Measurements from ENCODE around the gene PCLO.
"Not testable (repeated sequence)": the region's sequence is repeated elsewhere in the genome, so short reads cannot be mapped to it uniquely, and the experiment has no call there.

Gene PCLO

GRCh38 chr7:83130623-83131545, 31.8 kb downstream of the PCLO start:
- peak; percentile 85 for DNase-seq

DNA sequence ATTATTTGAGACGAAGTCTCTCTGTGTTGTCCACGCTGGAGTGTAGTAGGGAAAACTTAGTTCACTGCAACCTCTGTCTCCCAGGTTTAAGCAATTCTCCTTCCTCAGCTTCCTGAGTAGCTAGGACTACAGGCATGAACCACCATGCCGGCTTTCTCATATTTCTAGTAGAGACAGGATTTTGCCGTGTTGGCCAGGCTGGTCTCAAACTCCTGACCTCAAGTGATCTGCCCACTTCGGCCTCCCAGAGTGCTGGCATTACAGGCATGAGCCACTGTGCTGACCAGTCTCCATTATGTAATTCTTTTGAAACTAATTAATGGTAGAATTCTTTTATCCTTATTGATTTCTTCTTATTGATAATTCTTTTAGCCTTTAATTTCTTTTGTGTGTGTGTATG, 32.5 kb downstream of the PCLO start:
- DNase-seq = no peak

DNA sequence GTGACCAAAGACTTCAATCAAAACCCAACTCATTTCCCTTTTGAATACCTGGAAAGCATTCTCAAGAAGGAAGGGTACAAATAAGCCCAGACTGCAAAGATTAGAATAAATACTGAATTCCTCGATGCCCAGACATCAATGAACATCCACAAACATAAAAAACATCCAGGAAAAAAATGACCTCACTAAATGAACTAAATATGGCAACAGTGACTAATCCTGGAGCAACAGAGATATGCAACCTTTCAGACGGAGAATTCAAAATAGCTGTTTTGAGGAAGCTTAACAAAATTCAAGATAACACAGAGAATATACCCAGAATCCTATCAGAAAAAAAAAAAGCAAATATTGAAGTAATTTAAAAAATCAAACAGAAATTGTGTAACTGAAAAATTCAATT, 43.2 kb downstream of the PCLO start:
- no peak for DNase-seq

GRCh38 chr7:83119026-83119382, 43.7 kb downstream of the PCLO start:
- no peak for DNase-seq

DNA sequence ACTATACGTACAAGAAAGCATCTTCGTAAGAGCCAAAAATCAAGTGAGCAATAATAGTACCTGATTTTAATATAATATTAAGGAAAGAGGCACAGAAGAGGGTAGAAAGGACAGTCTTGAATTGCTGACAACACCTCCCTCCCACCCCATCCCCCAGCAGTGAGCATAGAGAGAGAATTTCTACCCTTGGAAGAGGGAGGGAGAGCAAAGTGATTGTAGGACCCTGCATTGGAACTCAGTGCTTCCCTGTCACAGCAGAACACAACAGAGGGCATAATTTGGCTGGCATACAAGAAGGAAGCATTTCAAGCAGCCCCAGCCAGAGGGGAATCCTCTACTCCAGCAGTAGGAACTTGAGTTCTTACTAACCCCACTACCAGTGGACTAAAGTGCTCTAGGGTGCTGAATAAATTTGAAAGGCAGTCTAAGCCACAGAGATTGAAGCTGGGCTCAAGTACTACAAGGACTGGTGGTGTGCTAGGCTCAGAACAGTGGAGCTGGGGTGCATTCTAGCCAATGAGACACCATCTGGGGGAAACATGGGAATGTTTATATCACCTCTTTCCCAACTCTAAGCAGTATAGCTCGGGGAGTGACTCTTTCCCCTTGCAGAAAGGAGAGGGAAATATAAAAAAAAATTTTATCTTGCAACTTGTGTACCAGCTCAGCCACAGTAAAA, 44.2 kb downstream of the PCLO start:
- no peak for DNase-seq

DNA sequence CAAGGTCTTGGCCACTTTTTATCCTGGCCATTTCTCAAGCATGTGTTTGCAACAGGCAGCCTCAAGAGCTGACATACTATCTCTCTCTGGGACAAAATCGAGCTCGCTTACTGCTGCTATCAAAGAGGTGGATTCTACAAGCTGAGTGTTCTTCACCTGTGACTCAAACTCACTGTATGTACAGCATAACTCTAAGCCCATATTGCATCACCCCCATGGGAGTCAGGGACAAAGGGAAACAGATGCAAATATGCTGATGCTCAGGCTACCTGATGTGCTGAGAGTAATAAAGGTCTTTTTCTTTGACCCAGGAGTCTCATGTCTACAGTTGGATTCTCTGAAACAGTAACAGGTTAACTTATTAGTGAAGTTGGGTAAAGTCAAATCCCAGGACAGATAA, 45.2 kb downstream of the PCLO start:
- DNase-seq = no peak

DNA sequence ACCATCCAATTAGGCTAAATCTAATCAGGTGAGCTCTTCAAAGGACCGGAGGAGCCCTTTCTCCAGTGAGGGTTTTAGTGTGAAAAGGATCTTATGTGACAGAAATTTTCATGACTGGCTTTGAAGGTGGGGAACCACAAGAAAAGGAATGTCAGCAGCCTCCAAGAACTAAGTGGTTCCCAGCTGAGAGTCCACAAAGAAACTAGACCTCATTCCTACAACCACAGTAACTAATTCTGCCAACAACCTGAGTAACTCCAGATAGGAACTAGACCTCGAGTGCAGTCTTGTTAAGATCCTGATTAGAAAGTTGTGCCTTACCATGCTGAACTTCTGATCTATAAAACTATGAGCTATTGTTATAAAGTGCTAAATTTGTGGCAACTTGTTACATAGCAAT, 51.3 kb downstream of the PCLO start:
- no peak for DNase-seq

- no peak for DNase-seq
Measured at GRCh38 chr7:83109352-83109751, 53.3 kb downstream of the PCLO start.

GRCh38 chr7:83105948-83106347, 56.7 kb downstream of the PCLO start:
- no peak for DNase-seq

DNA sequence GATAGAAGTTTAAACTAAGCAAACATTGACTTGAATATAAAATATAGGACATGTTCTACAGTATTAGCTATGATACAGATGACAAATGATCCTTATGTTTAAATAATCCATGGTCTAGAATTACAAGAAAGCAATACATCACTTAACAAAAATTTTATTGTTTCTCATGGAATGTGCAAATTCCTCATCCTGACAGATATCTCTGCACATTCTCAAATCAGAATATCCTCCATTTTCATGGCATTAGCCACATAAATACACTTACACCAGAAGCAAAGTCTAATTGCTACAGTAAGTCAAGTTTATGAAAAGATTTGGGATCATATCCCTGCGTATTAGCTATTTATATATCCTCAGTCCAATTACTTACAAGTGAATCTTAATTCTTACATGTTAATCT, 57.6 kb downstream of the PCLO start:
- no peak for DNase-seq

- DNase-seq = no peak
Measured at GRCh38 chr7:83101530-83101929, 61.2 kb downstream of the PCLO start.

DNA sequence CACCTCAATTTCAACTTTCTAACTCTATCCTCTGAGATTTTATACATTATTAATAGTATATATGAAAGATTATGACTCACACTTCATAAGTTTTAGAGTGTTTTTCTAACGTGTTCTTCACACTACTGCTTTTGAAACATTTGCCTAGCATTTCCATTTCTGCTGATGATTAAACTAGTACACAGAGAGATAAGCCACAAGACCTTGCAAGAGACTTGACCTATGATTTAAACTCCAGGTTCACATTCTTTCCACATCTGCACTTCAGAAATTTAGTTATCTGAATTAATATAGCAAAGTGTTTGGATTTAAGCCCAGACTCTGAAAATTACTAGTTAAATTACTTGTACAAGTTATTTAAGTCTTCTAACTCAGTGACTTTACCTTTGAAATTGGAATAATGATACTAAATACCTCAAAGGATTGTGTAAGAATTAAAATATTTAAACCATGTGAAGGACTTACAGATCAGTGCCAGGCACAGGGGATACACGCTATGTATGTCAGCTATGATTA, 66.6 kb downstream of the PCLO start:
- DNase-seq = no peak

DNA sequence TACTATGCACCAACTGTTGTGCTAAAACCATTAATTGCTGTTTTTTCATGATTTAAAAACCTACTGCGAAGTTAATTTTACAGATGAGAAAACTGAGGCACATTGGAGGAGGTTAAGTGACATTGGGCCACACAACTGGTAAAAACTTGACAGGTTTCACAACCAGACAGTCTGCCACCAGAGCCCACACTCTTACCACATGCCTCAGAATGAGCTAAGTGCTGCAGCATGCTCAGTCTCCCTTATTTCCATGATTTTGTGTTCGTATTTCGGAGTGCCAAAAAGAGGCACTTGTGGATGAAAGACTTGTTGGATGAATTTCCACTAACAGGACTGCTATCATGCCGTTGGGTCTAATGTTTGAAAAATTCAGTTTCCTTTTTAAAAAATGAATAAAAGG, 77.4 kb downstream of the PCLO start:
- DNase-seq = no peak

- DNase-seq = not testable (repeated sequence)
Measured at GRCh38 chr7:83079879-83080278, 82.8 kb downstream of the PCLO start.

DNA sequence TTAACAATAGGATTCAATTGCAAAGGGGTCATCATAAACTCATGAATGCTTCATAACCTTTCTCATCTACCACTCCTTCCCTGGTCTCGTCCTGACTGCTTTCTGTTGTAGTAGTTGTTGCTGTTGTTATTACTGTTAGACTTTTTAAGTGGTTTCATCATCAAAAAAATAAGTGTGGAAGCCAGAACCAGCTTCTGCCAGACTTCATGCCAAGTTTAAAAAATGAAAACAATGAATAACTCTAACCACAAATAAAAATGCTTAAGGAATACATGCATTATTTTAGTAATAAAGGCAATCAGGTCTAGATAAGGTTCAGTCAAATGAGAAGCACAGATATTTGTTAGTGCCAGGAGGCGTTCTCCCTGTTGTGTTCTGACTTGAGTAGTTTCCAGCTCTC, 85.4 kb downstream of the PCLO start:
- DNase-seq = no peak

- no peak for DNase-seq
Measured at GRCh38 chr7:83072576-83073517, 89.8 kb downstream of the PCLO start.

DNA sequence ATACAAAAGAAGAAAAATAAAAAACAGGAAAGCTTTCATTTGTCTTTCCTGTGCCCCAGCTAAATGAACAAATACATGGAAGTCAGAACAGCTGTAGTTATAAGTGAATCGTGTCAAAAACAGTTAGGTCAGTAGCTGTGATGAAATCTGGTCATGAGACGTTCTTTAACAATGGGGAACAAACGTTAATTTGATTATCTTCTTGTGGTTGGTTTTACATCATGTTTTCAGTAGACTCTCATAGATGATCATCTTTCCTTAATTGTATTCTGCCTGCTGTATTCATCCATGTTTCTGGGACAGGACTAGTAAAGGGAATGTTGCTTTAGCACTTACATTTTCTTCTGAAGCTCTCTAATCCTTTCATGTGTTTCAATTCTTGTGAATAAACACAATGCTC, 97.0 kb downstream of the PCLO start:
- DNase-seq = no peak

GRCh38 chr7:83060218-83060617, 102.5 kb downstream of the PCLO start:
- DNase-seq = peak; percentile 70

- DNase-seq = no peak
Measured at GRCh38 chr7:83058667-83059066, 104.0 kb downstream of the PCLO start.

GRCh38 chr7:83055197-83055596, 107.5 kb downstream of the PCLO start:
- DNase-seq = no peak

GRCh38 chr7:83054472-83054871, 108.2 kb downstream of the PCLO start:
- DNase-seq = no peak

GRCh38 chr7:83053965-83054364, 108.7 kb downstream of the PCLO start:
- no peak for DNase-seq

- no peak for DNase-seq
Measured at GRCh38 chr7:83040484-83040883, 122.2 kb downstream of the PCLO start.

All from NCI-H510A treated with DMSO at 0.1 percent for 48 hours (cell line).